HepG2 (cell line): ENCODE measurements around the gene ACAP2. TPM values are rescaled to one million over a fixed set of nuclear protein-coding genes. Genes with fewer than 3 reads are reported as not detected.

Experiments used
- ATAC-seq: fragments of 200-7000 bp; cut with Tn5 transposase; 3 replicates; pipeline ENCODE4 v1.9.1; 2020; ENCODE audit warnings: mild to moderate bottlenecking, moderate library complexity
- BruUV-seq: library from RNA; stranded (reverse); fragments of 400-500 nt; replicated peaks from 2 replicates; lab custom pipeline; 2021; lab: Mats Ljungman, UMichigan
- CTCF ChIA-PET: fragments of 300-600 bp; formaldehyde crosslinking; extraction: SDS; loops from one replicate; lab custom pipeline; 2021; ENCODE audit warnings: low total read pairs, inconsistent platforms, low intra/inter-chr PET ratio; lab: Yijun Ruan, JAX
- POLR2A ChIA-PET: fragments of 350-600 bp; sonication (Branson Sonifier 250); formaldehyde crosslinking; loops from one replicate; lab custom pipeline; 2020; ENCODE audit warnings: antibody characterized with exemption, inconsistent platforms; lab: Yijun Ruan, JAX
- DNase-seq: peaks from one replicate; pipeline ENCODE4 v3.0.0-alpha.2; 2015; ENCODE audit warnings: low spot score
- FAIRE-seq: peaks from 3 replicates; lab custom pipeline; 2011; peaks lifted over from hg19 to GRCh38; lab: Jason Lieb, UNC
- H2AFZ ChIP-seq: one replicate; pipeline ENCODE4 v1.6.1; 2011; ENCODE audit warnings: low read length, inconsistent platforms
- H3K27ac ChIP-seq: fragments of 300-600 bp; 3 replicates; pipeline ENCODE4 v1.8.0; 2011; ENCODE audit warnings: mixed run types, mild to moderate bottlenecking, mixed read lengths, low read length, inconsistent platforms; ENCODE audit not compliant: insufficient read depth; ENCODE audit errors: extremely low read length
- H3K27me3 ChIP-seq, 2 experiments: fragments of 200-600 bp in 1 of 2; 2 replicates in 1 of 2; 3 replicates in 1 of 2; pipeline versions ENCODE4 v1.6.0 to v1.8.0; 2011; ENCODE audit warnings: low read length in 2 of 2, mild to moderate bottlenecking in 2 of 2, moderate library complexity in 2 of 2, inconsistent platforms in 1 of 2; ENCODE audit not compliant: insufficient read depth in 2 of 2, control insufficient read depth in 1 of 2
- H3K36me3 ChIP-seq, 2 experiments: fragments of 200-600 bp in 1 of 2; replicated peaks in 1 of 2; 2 replicates in 1 of 2; 3 replicates in 1 of 2; pipeline versions ENCODE4 v1.5.1 to v1.8.0; 2011; ENCODE audit warnings: low read length in 2 of 2, inconsistent platforms in 1 of 2; ENCODE audit not compliant: insufficient read depth in 2 of 2, control insufficient read depth in 1 of 2
- H3K4me1 ChIP-seq: 2 replicates; pipeline ENCODE4 v1.5.1; 2012; ENCODE audit warnings: low read length, inconsistent platforms; ENCODE audit not compliant: insufficient read depth
- H3K4me2 ChIP-seq: 2 replicates; pipeline ENCODE4 v1.6.0; 2011; ENCODE audit warnings: low read depth, low read length, inconsistent platforms
- H3K4me3 ChIP-seq, 3 experiments: fragments of 200-600 bp in 1 of 3; sonication (generic), shearing (Covaris generic) in 1 of 3; replicated peaks in 1 of 3; 2 replicates each; pipeline ENCODE4 v1.5.1; 2011 to 2016; ENCODE audit warnings: low read length in 3 of 3, inconsistent platforms in 2 of 3, low read depth in 2 of 3, mild to moderate bottlenecking in 2 of 3, control low read depth in 1 of 3, mixed read lengths in 1 of 3; ENCODE audit not compliant: insufficient read depth in 1 of 3
- H3K79me2 ChIP-seq: one replicate; pipeline ENCODE4 v1.6.1; 2011; ENCODE audit warnings: low read length, inconsistent platforms; ENCODE audit not compliant: insufficient read depth
- H3K9ac ChIP-seq: 2 replicates; pipeline ENCODE4 v1.6.0; 2011; ENCODE audit warnings: mild to moderate bottlenecking, low read depth, low read length, inconsistent platforms; ENCODE audit not compliant: insufficient read depth
- H3K9me3 ChIP-seq: 2 replicates; pipeline ENCODE4 v1.5.1; 2012; ENCODE audit warnings: mild to moderate bottlenecking, low read length
- H4K20me1 ChIP-seq: 2 replicates; pipeline ENCODE4 v1.6.0; 2011; ENCODE audit warnings: inconsistent platforms, mild to moderate bottlenecking, low read length, moderate library complexity; ENCODE audit not compliant: insufficient read depth
- AGO1 ChIP-seq: fragments of 200-400 bp; formaldehyde crosslinking; IDR thresholded peaks from 2 replicates; pipeline ENCODE4 v1.6.1; 2017; ENCODE audit warnings: mild to moderate bottlenecking, low read depth, low read length, moderate library complexity; ENCODE audit not compliant: poor library complexity, severe bottlenecking
- ATF2 ChIP-seq: sonication (generic); formaldehyde crosslinking; IDR thresholded peaks from 2 replicates; pipeline ENCODE4 v1.4.0; 2020; ENCODE audit warnings: missing genetic modification reagents
- DRAP1 ChIP-seq: IDR thresholded peaks from 2 replicates; pipeline ENCODE4 v1.6.1; 2016; ENCODE audit warnings: missing genetic modification reagents, missing compliant biosample characterization
- FOXJ3 ChIP-seq: sonication (generic); formaldehyde crosslinking; IDR thresholded peaks from 2 replicates; pipeline ENCODE4 v1.4.0; 2020; ENCODE audit warnings: missing genetic modification reagents, mild to moderate bottlenecking, borderline replicate concordance
- GTF3A ChIP-seq: sonication (generic); formaldehyde crosslinking; conservative IDR thresholded peaks from 2 replicates; pipeline ENCODE4 v1.4.0; 2020; ENCODE audit warnings: mild to moderate bottlenecking, missing genetic modification reagents
- MAFF ChIP-seq: IDR thresholded peaks from 2 replicates; pipeline ENCODE4 v1.6.1; 2011; ENCODE audit warnings: low read depth, low read length, improper control_type of control experiment
- MAFK ChIP-seq, 2 experiments: IDR thresholded peaks in 1 of 2; conservative IDR thresholded peaks in 1 of 2; 2 replicates each; pipeline ENCODE4 v1.6.1; 2011; ENCODE audit warnings: improper control_type of control experiment in 2 of 2, low read length in 2 of 2
- NFE2 ChIP-seq: sonication (generic); formaldehyde crosslinking; IDR thresholded peaks from 2 replicates; pipeline ENCODE4 v1.4.0; 2020; ENCODE audit warnings: missing genetic modification reagents
- PAX8 ChIP-seq: sonication (generic); formaldehyde crosslinking; IDR thresholded peaks from 2 replicates; pipeline ENCODE4 v1.8.0; 2022; ENCODE audit warnings: mild to moderate bottlenecking, missing genetic modification reagents, borderline replicate concordance
- SAFB2 ChIP-seq: sonication (generic); formaldehyde crosslinking; IDR thresholded peaks from 2 replicates; pipeline ENCODE4 v1.5.1; 2020; ENCODE audit warnings: missing genetic modification reagents, low read depth, mild to moderate bottlenecking, borderline replicate concordance
- SIN3A ChIP-seq: IDR thresholded peaks from 2 replicates; pipeline ENCODE4 v1.6.1; 2011; ENCODE audit warnings: low read depth, mild to moderate bottlenecking, control low read depth, low read length, borderline replicate concordance
- TBX2 ChIP-seq: sonication (generic); formaldehyde crosslinking; IDR thresholded peaks from 2 replicates; pipeline ENCODE4 v1.5.0; 2020; ENCODE audit warnings: missing genetic modification reagents, mild to moderate bottlenecking, borderline replicate concordance
- TFAP4 ChIP-seq: sonication (generic); IDR thresholded peaks from 2 replicates; pipeline ENCODE4 v1.6.1; 2016; ENCODE audit warnings: low read depth, borderline replicate concordance
- ZNF644 ChIP-seq: IDR thresholded peaks from 2 replicates; pipeline ENCODE4 v1.6.1; 2016; ENCODE audit warnings: low read depth
- WGBS: methylation state at CpG from one replicate; pipeline ENCODE4 v1.1.6; 2017; ENCODE audit warnings: low lambda C conversion rate; 5-methylcytosine and 5-hydroxymethylcytosine counted together
- in situ Hi-C: cut with HindIII; loops from 2 replicates; pipeline ENCODE4 v1.10.0; 2017; ENCODE audit warnings: low pct_unique_long_range_greater_than_20kb; ENCODE audit not compliant: extremely low pct_ligation_motif_present
- intact Hi-C: fragments of 100-400 bp; cut with micrococcal nuclease; formaldehyde crosslinking; loops from one replicate; pipeline ENCODE4 v1.10.0; 2022; ENCODE audit not compliant: unreplicated experiment
- polyA plus RNA-seq, 8 experiments: library from polyadenylated mRNA; depleted of rRNA in 3 of 8; stranded (reverse) in 7 of 8; unstranded in 1 of 8; fragments of >200 nt; fragmentation: Illumina TruSeq in 4 of 8; extraction: Trizol in 4 of 8; gene quantifications; 2 replicates each; pipeline versions ENCODE4 v1.2.1 to v1.2.3, GENCODE V29; 2011 to 2016; ENCODE audit warnings: low read depth in 4 of 8, missing spikeins in 1 of 8, mixed read lengths in 1 of 8; ENCODE audit not compliant: insufficient read depth in 1 of 8
- total RNA-seq, 5 experiments: library from RNA; depleted of rRNA; stranded (reverse); fragments of >200 nt; fragmentation: Illumina TruSeq; extraction: Trizol; gene quantifications; 2 replicates each; pipeline ENCODE4 v1.2.3, GENCODE V29; 2016; ENCODE audit warnings: low read depth in 1 of 5

ACAP2 gene
- total and polyA plus RNA-seq, 2 of the 13 experiments (the other 11 are each of a cell fraction or from before 2014, with no cell fraction given): 7.3 to 23.9 TPM

GRCh38 chr3:195348426-195349115 lies 94.2 kb downstream of the ACAP2 start:
- BruUV-seq: no TSS peak
- POLR2A ChIA-PET: no interaction called here
- FAIRE-seq: no peak

GRCh38 chr3:195337747-195338146 lies 105.1 kb downstream of the ACAP2 start:
- CTCF ChIA-PET: no interaction called here

More at GRCh38 chr3:195348426-195349115, 94.2 kb downstream of the ACAP2 start:
- Histone ChIP-seq H3K36me3 (no peaks in the 10 kb centered on the region), H3K4me1 (no peaks in the 10 kb centered on the region), H3K4me3 (no peak overlapping the region), H3K9me3 (no peaks in the 10 kb centered on the region), H3K79me2 (no peaks in the 10 kb centered on the region), H3K27ac (no peak overlapping the region), H3K4me2 (no peak overlapping the region), H3K9ac (no peak overlapping the region), H3K27me3 (no peaks in the 10 kb centered on the region), H4K20me1 (no peaks in the 10 kb centered on the region), H2AFZ (no peak overlapping the region)
- DNase-seq (no peak), ATAC-seq (no peak)
- intact Hi-C loops (no loop called here), in situ Hi-C loops (no loop called here)
- WGBS: 97% methylated on average over 5 of the region's 5 CpGs
- no peak for TF ChIP-seq FOXJ3 (CRISPR knock-in tag)
- TF ChIP-seq SIN3A: no peak
- peak; percentile 65 to 76 for TF ChIP-seq MAFK (conservative IDR thresholded peaks at IDR 0.05 in 1 of 2, IDR thresholded peaks at IDR 0.05 in 1 of 2; ENCODE audit: low read length in 2 of 2)
- TF ChIP-seq AGO1: no peak
- TF ChIP-seq ATF2 (CRISPR knock-in tag): no peak
- no peak for TF ChIP-seq NFE2 (CRISPR knock-in tag)
- peak; percentile 70 for TF ChIP-seq MAFF
- no peak for TF ChIP-seq GTF3A (CRISPR knock-in tag)
- CTCF ChIA-PET: no interaction called here

More at GRCh38 chr3:195337747-195338146, 105.1 kb downstream of the ACAP2 start:
- Histone ChIP-seq H3K4me2 (no peak overlapping the region), H3K9ac (no peak overlapping the region), H3K36me3 (0 out of 5 replicates have a peak, but pooled peaks cover 0 to 3% of the 10 kb centered on the region in 2 experiments), H3K27me3 (no peaks in the 10 kb centered on the region), H3K4me1 (no peaks in the 10 kb centered on the region), H3K4me3 (no peak overlapping the region), H2AFZ (no peak overlapping the region), H4K20me1 (no peaks in the 10 kb centered on the region), H3K9me3 (no peaks in the 10 kb centered on the region), H3K79me2 (no peaks in the 10 kb centered on the region), H3K27ac (no peak overlapping the region)
- no TSS peak for BruUV-seq
- no peak for TF ChIP-seq DRAP1 (CRISPR knock-in tag)
- TF ChIP-seq TFAP4: no peak
- TF ChIP-seq PAX8: no peak
- TF ChIP-seq ZNF644 (CRISPR knock-in tag): no peak
- no peak for TF ChIP-seq SAFB2 (CRISPR knock-in tag)
- no peak for TF ChIP-seq TBX2 (CRISPR knock-in tag)
- FAIRE-seq (no peak), DNase-seq (no peak), ATAC-seq (no peak)
- intact Hi-C loops (no loop called here), in situ Hi-C loops (no loop called here)
- POLR2A ChIA-PET: no interaction called here
- WGBS: 97% methylated on average over 8 of the region's 8 CpGs
